Measurements from ENCODE around the gene CELA2B.
"Not testable (repeated sequence)": the region's sequence is repeated elsewhere in the genome, so short reads cannot be mapped to it uniquely, and the experiment has no call there.

Gene CELA2B

GRCh38 chr1:15479654-15480347 is 3.9 kb downstream of the CELA2B start:
- H3K27ac ChIP-seq: no peak overlapping the region
- no peak for TF ChIP-seq CTCF (conservative IDR thresholded peaks at IDR 0.05)

GRCh38 chr1:15482455-15482854 is 6.6 kb downstream of the CELA2B start:
- H3K27ac ChIP-seq: not testable (repeated sequence)

- H3K27ac ChIP-seq: not testable (repeated sequence)
Measured at GRCh38 chr1:15482983-15483543, 7.2 kb downstream of the CELA2B start.

- no peak overlapping the region for H3K27ac ChIP-seq
- no peak for TF ChIP-seq CTCF (conservative IDR thresholded peaks at IDR 0.05)
Measured at GRCh38 chr1:15483971-15484370, 8.1 kb downstream of the CELA2B start.

GRCh38 chr1:15484443-15484842 is 8.5 kb downstream of the CELA2B start:
- not testable (repeated sequence) for H3K27ac ChIP-seq

- TF ChIP-seq CTCF (conservative IDR thresholded peaks at IDR 0.05): no peak
Measured at GRCh38 chr1:15485636-15486035, 9.7 kb downstream of the CELA2B start.

GRCh38 chr1:15486844-15487610 is 11.1 kb downstream of the CELA2B start:
- not testable (repeated sequence) for H3K27ac ChIP-seq

More at GRCh38 chr1:15485636-15486035, 9.7 kb downstream of the CELA2B start:
- no peak overlapping the region for H3K27ac ChIP-seq

GRCh38 chr1:15488371-15488770 is 12.5 kb downstream of the CELA2B start:
- H3K27ac ChIP-seq: no peak overlapping the region
- TF ChIP-seq CTCF (conservative IDR thresholded peaks at IDR 0.05): no peak

GRCh38 chr1:15489052-15489736 is 13.3 kb downstream of the CELA2B start:
- TF ChIP-seq CTCF (conservative IDR thresholded peaks at IDR 0.05): no peak
- H3K27ac ChIP-seq: no peak overlapping the region

GRCh38 chr1:15491010-15491409 is 15.1 kb downstream of the CELA2B start:
- H3K27ac ChIP-seq: not testable (repeated sequence)

Data from VCaP (cell line).